Mucosa of gallbladder (tissue), 1 donor: Measurements from ENCODE around the gene OR51B4. TPM values are rescaled to one million over a fixed set of nuclear protein-coding genes. Genes with fewer than 3 reads are reported as not detected.
"Not testable (repeated sequence)": the region's sequence is repeated elsewhere in the genome, so short reads cannot be mapped to it uniquely, and the experiment has no call there.

ENCODE experiments used
- DNase-seq: peaks from one replicate; pipeline ENCODE4 v3.0.0-alpha.2; 2020; ENCODE audit warnings: low spot score
- total RNA-seq: library from RNA; stranded (reverse); gene quantifications from one replicate; pipeline ENCODE4 v1.2.1, GENCODE V29; 2021
- donor health status: DM: no; HTN: no; CAD: no.

OR51B4 gene
- total RNA-seq, 1 donor from 2014 or later, result 0.23 TPM

DNA sequence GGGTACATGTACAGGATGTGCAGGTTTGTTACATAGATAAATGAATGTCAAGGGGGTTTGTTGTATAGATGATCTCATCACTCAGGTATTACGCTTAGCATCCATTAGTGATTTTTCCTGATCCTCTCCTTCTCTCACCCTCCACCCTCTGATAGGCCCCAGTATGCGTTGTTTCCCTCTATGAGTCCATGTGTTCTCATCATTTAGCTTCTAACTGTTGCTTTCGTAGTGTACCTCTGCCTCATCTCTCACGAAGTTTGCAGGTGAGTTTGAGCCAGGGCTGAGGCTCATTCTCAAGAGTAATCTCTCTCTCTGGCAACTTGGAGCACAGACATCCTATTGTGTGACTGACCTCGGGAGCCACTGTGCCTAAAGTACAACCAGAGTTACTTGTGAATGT, 27.4 kb downstream of the OR51B4 start:
- no peak for DNase-seq

GRCh38 chr11:5272395-5273017, 29.2 kb downstream of the OR51B4 start:
- DNase-seq, result no peak

- DNase-seq, result no peak
These were observed 32.0 kb downstream of the OR51B4 start, which contains the start of gene HBE1 for GRCh38 chr11:5269715-5270147. HBE1 (minus strand) TSS chr11:5269945; CDS start chr11:5269890, 55 bp downstream.

DNA sequence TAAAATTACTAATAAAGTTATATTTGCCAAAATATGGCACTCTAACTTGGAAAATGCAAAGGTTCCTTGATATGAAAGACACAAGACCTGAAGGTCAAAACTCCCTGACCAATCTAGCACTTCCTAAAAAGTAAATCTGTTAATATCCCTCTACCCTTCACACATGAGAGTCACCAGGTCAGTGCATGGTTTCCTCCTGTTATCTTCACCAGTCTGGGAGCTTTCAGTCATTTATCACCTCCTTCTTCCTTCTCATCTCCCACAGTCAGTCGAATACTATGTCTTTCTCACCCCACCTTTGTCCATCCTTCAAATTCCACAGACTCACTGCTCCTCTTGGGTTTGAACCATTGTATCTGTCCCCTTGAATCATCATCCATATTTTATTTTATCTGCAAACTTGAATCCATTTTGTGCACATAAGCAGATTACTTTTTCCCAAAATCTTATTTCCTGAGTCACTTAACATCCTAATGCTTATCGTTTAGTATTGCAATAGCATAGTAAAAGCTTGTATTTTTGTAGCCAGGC, 34.6 kb downstream of the OR51B4 start:
- no peak for DNase-seq

- no peak for DNase-seq
These were observed 35.1 kb downstream of the OR51B4 start for GRCh38 chr11:5266609-5267008.

GRCh38 chr11:5265832-5266231, 35.9 kb downstream of the OR51B4 start:
- DNase-seq, result no peak

DNA sequence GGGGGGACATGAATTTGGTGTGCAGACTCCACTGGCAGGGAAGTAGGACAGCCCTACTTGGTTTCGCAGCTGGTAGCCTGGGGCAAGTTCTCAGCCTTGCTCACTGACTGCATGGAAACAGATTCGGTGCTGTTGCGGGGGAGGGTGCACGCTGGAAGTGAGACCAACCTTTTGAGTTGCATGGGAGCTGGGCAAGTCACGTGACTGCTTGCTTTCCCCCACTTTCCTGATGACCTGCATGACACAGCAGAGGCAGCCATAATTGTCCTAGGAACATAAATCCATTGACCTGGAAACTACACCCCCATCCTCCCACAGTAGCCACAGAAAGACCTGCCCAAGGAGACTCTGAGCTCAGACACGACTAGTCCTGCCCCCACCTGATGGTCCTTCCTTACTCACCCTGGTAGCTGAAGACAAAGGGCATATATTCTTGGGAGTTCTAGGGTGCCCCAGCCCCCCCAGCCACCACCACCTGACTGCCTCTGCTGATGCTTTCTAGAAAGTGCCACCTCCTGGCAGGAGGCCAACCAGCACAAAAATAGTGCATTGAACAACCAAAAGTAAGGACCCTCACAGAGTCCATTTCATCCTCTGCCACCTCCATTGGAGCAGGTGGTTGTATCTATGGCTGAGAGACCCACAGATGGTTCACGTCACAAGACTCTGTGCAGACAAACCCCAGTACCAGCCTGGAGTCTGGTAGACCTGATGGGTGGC, 43.0 kb downstream of the OR51B4 start:
- DNase-seq, result no peak

GRCh38 chr11:5257296-5257695, 44.5 kb downstream of the OR51B4 start:
- DNase-seq, result no peak

DNA sequence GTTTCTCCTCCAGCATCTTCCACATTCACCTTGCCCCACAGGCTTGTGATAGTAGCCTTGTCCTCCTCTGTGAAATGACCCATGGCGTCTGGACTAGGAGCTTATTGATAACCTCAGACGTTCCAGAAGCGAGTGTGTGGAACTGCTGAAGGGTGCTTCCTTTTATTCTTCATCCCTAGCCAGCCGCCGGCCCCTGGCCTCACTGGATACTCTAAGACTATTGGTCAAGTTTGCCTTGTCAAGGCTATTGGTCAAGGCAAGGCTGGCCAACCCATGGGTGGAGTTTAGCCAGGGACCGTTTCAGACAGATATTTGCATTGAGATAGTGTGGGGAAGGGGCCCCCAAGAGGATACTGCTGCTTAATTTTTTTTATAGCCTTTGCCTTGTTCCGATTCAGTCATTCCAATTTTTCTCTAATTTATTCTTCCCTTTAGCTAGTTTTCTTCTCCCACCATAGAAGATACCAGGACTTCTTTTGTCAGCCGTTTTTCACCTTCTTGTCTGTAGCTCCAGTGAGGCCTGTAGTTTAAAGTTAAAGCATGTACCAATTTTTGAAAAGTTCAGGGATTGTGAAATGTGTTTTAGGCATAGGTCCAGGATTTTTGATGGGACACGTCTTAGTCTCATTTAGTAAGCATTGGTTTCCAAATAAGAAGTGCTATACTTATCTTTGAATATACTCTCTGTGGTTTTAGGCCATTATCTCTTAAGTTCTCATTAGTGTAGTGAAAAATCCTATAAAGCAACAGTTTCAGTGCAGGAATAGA, 46.9 kb downstream of the OR51B4 start, which contains the start of gene HBG2:
Gene HBG2, minus strand, starts transcription at position 136 of the 768 bp plus-strand sequence. Its CDS starts 53 bp downstream, at position 83.
- not testable (repeated sequence) for DNase-seq

DNA sequence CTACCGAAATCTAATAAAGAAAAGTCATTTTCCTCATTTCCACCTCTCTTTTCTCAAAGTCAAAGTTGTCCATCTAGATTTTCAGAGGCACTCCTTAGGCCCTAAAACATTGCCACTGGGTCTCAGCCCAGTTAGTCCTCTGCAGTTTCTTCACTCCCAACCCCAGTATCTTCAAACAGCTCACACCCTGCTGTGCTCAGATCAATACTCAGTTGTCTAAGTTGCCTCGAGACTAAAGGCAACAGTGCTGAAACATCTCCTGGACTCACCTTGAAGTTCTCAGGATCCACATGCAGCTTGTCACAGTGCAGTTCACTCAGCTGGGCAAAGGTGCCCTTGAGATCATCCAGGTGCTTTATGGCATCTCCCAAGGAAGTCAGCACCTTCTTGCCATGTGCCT, 47.7 kb downstream of the OR51B4 start:
- DNase-seq, result not testable (repeated sequence)

DNA sequence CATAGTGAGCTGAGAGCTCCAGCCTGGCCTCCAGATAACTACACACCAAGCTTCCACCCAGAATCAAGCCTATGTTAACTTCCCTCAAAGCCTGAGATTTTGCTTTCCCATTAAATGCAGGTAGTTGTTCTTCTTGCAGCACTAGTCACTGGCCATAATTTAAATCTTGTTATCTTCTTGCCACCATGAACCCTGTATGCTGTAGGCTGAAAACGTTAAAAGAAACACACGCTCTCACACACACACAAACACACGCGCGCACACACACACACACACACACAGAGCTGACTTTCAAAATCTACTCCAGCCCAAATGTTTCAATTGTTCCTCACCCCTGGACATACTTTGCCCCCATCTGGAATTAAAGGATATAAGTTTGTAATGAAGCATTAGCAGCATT, 48.3 kb downstream of the OR51B4 start:
- not testable (repeated sequence) for DNase-seq

- DNase-seq, result no peak
These were observed 48.9 kb downstream of the OR51B4 start for GRCh38 chr11:5252919-5253265.

DNA sequence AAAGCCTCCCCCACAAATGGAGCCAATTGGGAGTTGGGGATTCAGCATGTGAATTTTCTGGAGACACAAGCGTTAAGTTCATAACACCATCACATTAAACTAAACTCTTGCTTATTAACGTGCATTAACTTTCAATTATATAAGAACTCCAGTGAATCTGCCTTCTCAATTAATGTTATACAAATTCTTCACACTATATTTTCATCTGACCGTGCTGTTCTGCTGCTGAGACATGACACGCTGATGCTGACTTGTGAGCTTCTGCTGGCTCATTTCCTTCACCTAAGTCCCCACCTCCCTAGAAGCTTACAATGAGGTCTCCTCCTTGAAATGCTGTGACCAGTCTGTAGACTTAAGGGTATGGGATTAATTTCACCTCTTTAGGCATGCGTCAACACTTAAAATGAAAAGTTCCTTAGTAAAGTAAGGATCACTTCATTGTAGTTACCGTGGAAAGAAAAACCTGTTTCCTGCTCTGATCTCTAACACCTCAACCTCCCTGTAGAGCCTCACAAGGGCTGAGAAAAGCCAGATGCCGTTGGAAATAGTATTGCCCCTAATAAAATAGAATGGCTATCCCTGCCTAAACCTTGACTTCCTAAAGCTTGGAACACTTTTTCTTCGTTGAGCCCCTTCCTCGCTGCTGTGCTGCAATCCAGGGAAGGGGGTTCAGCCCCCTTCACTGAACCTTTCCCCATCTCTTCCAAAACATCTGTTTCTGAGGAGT, 49.4 kb downstream of the OR51B4 start:
- DNase-seq, result no peak

DNA sequence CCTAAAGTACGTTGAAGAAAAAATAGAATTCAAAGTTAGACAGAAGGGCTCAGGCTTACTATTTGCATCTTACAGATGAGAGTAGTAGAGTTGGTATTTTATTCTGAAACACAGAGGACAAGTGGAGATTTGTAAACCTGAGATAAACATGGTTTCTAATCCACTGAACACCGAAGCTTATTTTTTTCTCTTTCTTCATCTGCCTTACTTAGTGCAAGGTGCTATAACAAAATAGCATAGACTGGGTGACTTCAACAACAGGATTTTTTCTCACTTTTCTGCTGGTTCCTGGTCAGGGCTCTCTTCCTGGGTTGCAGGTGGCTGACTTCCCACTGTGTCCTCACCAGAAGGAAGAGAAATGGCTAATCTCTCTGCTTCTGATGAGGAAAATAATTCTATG, 50.0 kb downstream of the OR51B4 start:
- no peak for DNase-seq

Other genes starting within 250 kb of the OR51B4 start
- not detected for gene OR52E2, start 242.3 kb downstream of the OR51B4 start, total RNA-seq
- not detected for gene OR52E1, start 232.4 kb downstream of the OR51B4 start, total RNA-seq
- gene OR52A5, start 163.6 kb downstream of the OR51B4 start, total RNA-seq, result not detected
- gene OR52A1, start 147.2 kb downstream of the OR51B4 start, total RNA-seq, result not detected
- gene OR51V1, start 101.3 kb downstream of the OR51B4 start, total RNA-seq, result not detected
- 65.9 TPM for gene HBB, start 74.9 kb downstream of the OR51B4 start, total RNA-seq
- 0.72 TPM for gene HBD, start 67.5 kb downstream of the OR51B4 start, total RNA-seq
- gene HBG1, start 52.1 kb downstream of the OR51B4 start, total RNA-seq, result 3.3 TPM
- gene HBG2, start 47.2 kb downstream of the OR51B4 start, total RNA-seq, result 13.2 TPM
- gene HBE1, start 32.0 kb downstream of the OR51B4 start, total RNA-seq, result 4.0 TPM
- not detected for gene OR51B2, start 22.4 kb upstream of the OR51B4 start, total RNA-seq
- 0.37 TPM for gene OR51B5, start 41.6 kb upstream of the OR51B4 start, total RNA-seq
- not detected for gene OR51B6, start 49.6 kb upstream of the OR51B4 start, total RNA-seq
- gene OR51M1, start 81.9 kb upstream of the OR51B4 start, total RNA-seq, result not detected
- gene OR51Q1, start 120.2 kb upstream of the OR51B4 start, total RNA-seq, result not detected
- gene OR51I1, start 139.6 kb upstream of the OR51B4 start, total RNA-seq, result 0.23 TPM
- not detected for gene OR51I2, start 147.4 kb upstream of the OR51B4 start, total RNA-seq
- not detected for gene OR52D1, start 186.7 kb upstream of the OR51B4 start, total RNA-seq
- 0.26 TPM for gene UBQLN3, start 208.0 kb upstream of the OR51B4 start, total RNA-seq
- gene UBQLNL, start 214.8 kb upstream of the OR51B4 start, total RNA-seq, result 0.69 TPM
- not detected for gene OR52H1, start 246.6 kb upstream of the OR51B4 start, total RNA-seq